Loucy (cell line): ENCODE measurements around the gene PARVA.

Experiments
- H2AFZ ChIP-seq: fragments of 200-600 bp; sonication (generic); 2 replicates; pipeline ENCODE4 v1.6.0; 2016; ENCODE audit warnings: antibody characterized with exemption, mild to moderate bottlenecking, low read length, moderate library complexity
- H3F3A ChIP-seq: fragments of 200-600 bp; 2 replicates; pipeline ENCODE4 v1.6.0; 2016; ENCODE audit warnings: antibody characterized with exemption, low read depth, mild to moderate bottlenecking
- H3K27me3 ChIP-seq: fragments of 200-600 bp; sonication (generic); 2 replicates; pipeline ENCODE4 v1.6.1; 2014; ENCODE audit warnings: low read length, mild to moderate bottlenecking; ENCODE audit not compliant: insufficient read depth, poor library complexity, severe bottlenecking
- H3K36me3 ChIP-seq: fragments of 200-600 bp; sonication (generic); 2 replicates; pipeline ENCODE4 v1.6.1; 2016; ENCODE audit warnings: low read length; ENCODE audit not compliant: insufficient read depth
- H3K4me1 ChIP-seq: fragments of 200-600 bp; sonication (generic); 2 replicates; pipeline ENCODE4 v1.5.1; 2014; ENCODE audit warnings: low read length, mild to moderate bottlenecking; ENCODE audit not compliant: insufficient read depth, poor library complexity, severe bottlenecking
- H3K4me2 ChIP-seq: fragments of 200-600 bp; sonication (generic); 2 replicates; pipeline ENCODE4 v1.6.0; 2014; ENCODE audit warnings: antibody characterized with exemption, low read length, low read depth, mild to moderate bottlenecking; ENCODE audit not compliant: poor library complexity, severe bottlenecking
- H3K4me3 ChIP-seq: fragments of 200-600 bp; sonication (generic); 2 replicates; pipeline ENCODE4 v1.5.1; 2014; ENCODE audit warnings: low read length, mild to moderate bottlenecking, mixed read lengths; ENCODE audit not compliant: poor library complexity, severe bottlenecking
- H3K79me2 ChIP-seq: fragments of 200-600 bp; sonication (generic); 2 replicates; pipeline ENCODE4 v1.6.1; 2014; ENCODE audit warnings: low read length; ENCODE audit not compliant: insufficient read depth
- H3K9ac ChIP-seq: fragments of 200-600 bp; sonication (generic); 2 replicates; pipeline ENCODE4 v1.6.0; 2014; ENCODE audit warnings: mild to moderate bottlenecking, low read depth, low read length, moderate library complexity; ENCODE audit not compliant: poor library complexity, severe bottlenecking
- H3K9me2 ChIP-seq: fragments of 200-600 bp; sonication (generic); replicated peaks from 2 replicates; pipeline ENCODE4 v1.6.1; 2016; ENCODE audit warnings: low read depth, low read length, mixed read lengths
- H3K9me3 ChIP-seq: fragments of 200-600 bp; sonication (generic); 2 replicates; pipeline ENCODE4 v1.6.1; 2014; ENCODE audit warnings: mild to moderate bottlenecking, antibody characterized with exemption, low read length, low read depth; ENCODE audit not compliant: insufficient read depth
- H4K20me1 ChIP-seq: fragments of 200-600 bp; sonication (generic); 2 replicates; pipeline ENCODE4 v1.6.0; 2014; ENCODE audit warnings: antibody characterized with exemption, low read length, mild to moderate bottlenecking; ENCODE audit not compliant: insufficient read depth, poor library complexity, severe bottlenecking
- CTCF ChIP-seq: fragments of 200-600 bp; sonication (generic); conservative IDR thresholded peaks from 2 replicates; pipeline ENCODE4 v1.5.1; 2014; ENCODE audit warnings: mild to moderate bottlenecking, antibody characterized with exemption, low read length
- EZH2phosphoT487 ChIP-seq: fragments of 200-600 bp; IDR thresholded peaks from 2 replicates; pipeline ENCODE4 v1.6.1; 2018; ENCODE audit warnings: antibody characterized with exemption, mild to moderate bottlenecking, moderate library complexity, borderline replicate concordance

PARVA gene

GRCh38 chr11:12433121-12433520 is 55.8 kb downstream of the PARVA start:
- no peak overlapping the region for H3K9ac ChIP-seq
- TF ChIP-seq EZH2phosphoT487 (no peak), CTCF (no peak)
- H3K4me2 ChIP-seq, result no peak overlapping the region
- H3K4me1 ChIP-seq, result no peaks in the 10 kb centered on the region
- H3K9me3 ChIP-seq, result no peaks in the 10 kb centered on the region
- H3K36me3 ChIP-seq, result no peaks in the 10 kb centered on the region
- no peak overlapping the region for H3K4me3 ChIP-seq
- H3K79me2 ChIP-seq, result no peaks in the 10 kb centered on the region
- H4K20me1 ChIP-seq, result no peaks in the 10 kb centered on the region
- H3K27me3 ChIP-seq, result no peaks in the 10 kb centered on the region
- H2AFZ ChIP-seq, result no peak overlapping the region
- H3K9me2 ChIP-seq, result no peaks in the 10 kb centered on the region
- H3F3A ChIP-seq, result no peaks in the 10 kb centered on the region

- no peaks in the 10 kb centered on the region for H3K79me2 ChIP-seq
These were observed 56.4 kb downstream of the PARVA start for GRCh38 chr11:12433571-12434324.

GRCh38 chr11:12434325-12434654 is 56.9 kb downstream of the PARVA start:
- H3F3A ChIP-seq, result no peaks in the 10 kb centered on the region
- no peaks in the 10 kb centered on the region for H3K9me2 ChIP-seq
- no peaks in the 10 kb centered on the region for H3K9me3 ChIP-seq
- H3K4me3 ChIP-seq, result no peak overlapping the region
- no peak for TF ChIP-seq CTCF
- no peak for TF ChIP-seq EZH2phosphoT487
- H3K27me3 ChIP-seq, result no peaks in the 10 kb centered on the region
- no peak overlapping the region for H3K4me2 ChIP-seq
- H3K9ac ChIP-seq, result no peak overlapping the region
- no peak overlapping the region for H2AFZ ChIP-seq
- no peaks in the 10 kb centered on the region for H3K79me2 ChIP-seq
- H4K20me1 ChIP-seq, result no peaks in the 10 kb centered on the region
- H3K4me1 ChIP-seq, result no peaks in the 10 kb centered on the region
- no peaks in the 10 kb centered on the region for H3K36me3 ChIP-seq

More at GRCh38 chr11:12433571-12434324, 56.4 kb downstream of the PARVA start:
- Histone ChIP-seq H3F3A (no peaks in the 10 kb centered on the region), H3K4me1 (no peaks in the 10 kb centered on the region), H3K9ac (no peak overlapping the region), H3K4me2 (no peak overlapping the region), H3K36me3 (no peaks in the 10 kb centered on the region), H3K9me3 (no peaks in the 10 kb centered on the region), H2AFZ (no peak overlapping the region), H3K4me3 (no peak overlapping the region), H3K9me2 (no peaks in the 10 kb centered on the region), H4K20me1 (no peaks in the 10 kb centered on the region), H3K27me3 (no peaks in the 10 kb centered on the region)
- TF ChIP-seq CTCF (no peak), EZH2phosphoT487 (no peak)
